Aorta (tissue), 5 donors: ENCODE results near the gene NCS1. TPM values are rescaled to one million over a fixed set of nuclear protein-coding genes. Genes with fewer than 3 reads are reported as not detected.

Experiments used
- ATAC-seq: fragments of 200-7000 bp; cut with Tn5 transposase; one replicate; pipeline ENCODE4 v1.9.1; 2022; ENCODE audit warnings: moderate library complexity; ENCODE audit not compliant: low FRiP score
- DNase-seq, 2 donors: peaks; one replicate each; pipeline ENCODE4 v3.0.0-alpha.2; 2020
- H3K27ac ChIP-seq, 2 donors: one replicate each; pipeline ENCODE4 v1.5.1; 2013; ENCODE audit warnings: low read length in 2 of 2, mild to moderate bottlenecking in 2 of 2, moderate library complexity in 2 of 2, control low read depth in 1 of 2, inconsistent platforms in 1 of 2, low read depth in 1 of 2
- H3K27me3 ChIP-seq, 2 donors: one replicate each; pipeline ENCODE4 v1.6.1; 2013; ENCODE audit warnings: control low read depth in 1 of 2, low read length in 1 of 2, mild to moderate bottlenecking in 1 of 2, moderate library complexity in 1 of 2; ENCODE audit not compliant: insufficient read depth in 2 of 2, control insufficient read depth in 1 of 2
- H3K36me3 ChIP-seq, 2 donors: one replicate each; pipeline ENCODE4 v1.6.1; 2013; ENCODE audit warnings: control low read depth in 1 of 2, low read length in 1 of 2, mild to moderate bottlenecking in 1 of 2; ENCODE audit not compliant: insufficient read depth in 2 of 2, control insufficient read depth in 1 of 2
- H3K4me1 ChIP-seq, 2 donors: one replicate each; pipeline ENCODE4 v1.6.1; 2013; ENCODE audit warnings: low read length in 2 of 2, control low read depth in 1 of 2, mild to moderate bottlenecking in 1 of 2, moderate library complexity in 1 of 2; ENCODE audit not compliant: insufficient read depth in 2 of 2, control insufficient read depth in 1 of 2
- H3K4me3 ChIP-seq, 2 donors: one replicate each; pipeline ENCODE4 v1.5.1; 2013; ENCODE audit warnings: low read length in 2 of 2, control low read depth in 1 of 2, mild to moderate bottlenecking in 1 of 2
- H3K9me3 ChIP-seq: one replicate; pipeline ENCODE4 v1.6.1; 2013; ENCODE audit warnings: mild to moderate bottlenecking, low read length; ENCODE audit not compliant: control insufficient read depth
- WGBS, 2 donors: extraction: QIAGEN DNeasy Blood & Tissue Kit; methylation state at CpG; one replicate each; pipeline ENCODE4 v1.1.7; 2013; 5-methylcytosine and 5-hydroxymethylcytosine counted together
- intact Hi-C, 2 donors: fragments of 100-400 bp; cut with DNase I; formaldehyde crosslinking; loops; one replicate each; pipeline versions ENCODE4 v1.14.2 to v1.15.0; 2022
- polyA plus RNA-seq, 2 donors: library from polyadenylated mRNA; stranded (reverse); fragments of 200-250 nt; gene quantifications; one replicate each; pipeline ENCODE4 v1.2.3, GENCODE V29; 2013
- total RNA-seq, 2 donors: library from RNA; stranded (reverse); fragmentation: NEBNext Ultra II Directional; extraction: Animal tissue kit (Norgen Biotek cat#: 25700); gene quantifications; one replicate each; pipeline ENCODE4 v1.2.1, GENCODE V29; 2021
- donor health status: healthy with polysubstance abuse.
- donor health status: Bipolar disorder and iron deficiency.
- donor health status: DM: no; HTN: no; CAD: no.
- donor health status: DM: no; HTN: no; CAD: no.
- donor health status: DM: yes; HTN: yes; CAD: no.

The NCS1 gene
- total and polyA plus RNA-seq, 4 donors, result 21.3 to 171 (median 47.4) TPM

GRCh38 chr9:130260816-130261765 lies 88.9 kb downstream of the NCS1 start:
- Histone ChIP-seq H3K27ac (no peak overlapping the region), H3K4me1 (no peaks in the 10 kb centered on the region), H3K4me3 (no peak overlapping the region), H3K27me3 (peaks cover 0 to 3% of the 10 kb centered on the region in 2 donors), H3K9me3 (no peaks in the 10 kb centered on the region), H3K36me3 (no peaks in the 10 kb centered on the region)
- 68 to 74% methylated on average over 16 of the region's 16 CpGs for WGBS, 2 donors
- intact Hi-C loops, result no loop called here
- DNase-seq, result no peak
- peak; percentile 47 for ATAC-seq

- no peak overlapping the region for H3K4me3 ChIP-seq
- ATAC-seq, result no peak
- H3K27me3 ChIP-seq, result peaks cover 0 to 3% of the 10 kb centered on the region in 2 donors
- no peak overlapping the region for H3K27ac ChIP-seq
- H3K9me3 ChIP-seq, result no peaks in the 10 kb centered on the region
- no peak for DNase-seq
- 82 to 83% methylated on average over 17 of the region's 17 CpGs for WGBS, 2 donors
- H3K36me3 ChIP-seq, result no peaks in the 10 kb centered on the region
- H3K4me1 ChIP-seq, result no peaks in the 10 kb centered on the region
- intact Hi-C loops, result no loop called here
Measured at GRCh38 chr9:130262061-130262745, 90.0 kb downstream of the NCS1 start.

GRCh38 chr9:130262771-130263170 lies 90.6 kb downstream of the NCS1 start:
- ATAC-seq (no peak), DNase-seq (peak in 1 of 2 donors; percentile 36)
- Histone ChIP-seq H3K9me3 (no peaks in the 10 kb centered on the region), H3K4me1 (no peaks in the 10 kb centered on the region), H3K27ac (no peak overlapping the region), H3K4me3 (no peak overlapping the region), H3K36me3 (no peaks in the 10 kb centered on the region), H3K27me3 (peaks cover 0 to 3% of the 10 kb centered on the region in 2 donors)
- intact Hi-C loops, result no loop called here
- 69 to 78% methylated on average over 7 of the region's 7 CpGs for WGBS, 2 donors

- Histone ChIP-seq H3K4me1 (no peaks in the 10 kb centered on the region), H3K9me3 (no peaks in the 10 kb centered on the region), H3K36me3 (no peaks in the 10 kb centered on the region), H3K27me3 (peaks cover 0 to 3% of the 10 kb centered on the region in 2 donors), H3K4me3 (no peak overlapping the region), H3K27ac (no peak overlapping the region)
- WGBS, 2 donors, result 58 to 66% methylated on average over 10 of the region's 10 CpGs
- intact Hi-C loops, result no loop called here
- DNase-seq, result peak in 1 of 2 donors; percentile 52
- ATAC-seq, result no peak
Measured at GRCh38 chr9:130263601-130264413, 91.6 kb downstream of the NCS1 start.

GRCh38 chr9:130264414-130265350 lies 92.5 kb downstream of the NCS1 start:
- peak in 1 of 2 donors; percentile 54 for DNase-seq
- intact Hi-C loops, result no loop called here
- no peaks in the 10 kb centered on the region for H3K4me1 ChIP-seq
- no peaks in the 10 kb centered on the region for H3K9me3 ChIP-seq
- H3K27me3 ChIP-seq, result peaks cover 0 to 3% of the 10 kb centered on the region in 2 donors
- H3K27ac ChIP-seq, result no peak overlapping the region
- no peak for ATAC-seq
- no peaks in the 10 kb centered on the region for H3K36me3 ChIP-seq
- WGBS, 2 donors, result 55 to 66% methylated on average over 18 of the region's 18 CpGs
- no peak overlapping the region for H3K4me3 ChIP-seq

- Histone ChIP-seq H3K4me1 (no peaks in the 10 kb centered on the region), H3K9me3 (no peaks in the 10 kb centered on the region), H3K36me3 (no peaks in the 10 kb centered on the region), H3K4me3 (no peak within 1 kb of the TSS), H3K27ac (no peak within 1 kb of the TSS), H3K27me3 (peaks cover 0 to 3% of the 10 kb centered on the region in 2 donors)
- intact Hi-C loops, result no loop called here
- DNase-seq, result peak in 1 of 2 donors; percentile 75
- peak; percentile 20 for ATAC-seq
- WGBS, 2 donors, result 1 to 2% methylated on average over 41 to 89 of the region's 89 CpGs
Measured at GRCh38 chr9:130265431-130266235, 93.4 kb downstream of the NCS1 start, which contains the start of gene HMCN2. Gene HMCN2, plus strand, starts transcription at chr9:130265760. Its CDS starts 119 bp downstream, at chr9:130265879.
